HG02642 (cell line): ENCODE results near the gene LLGL1.

ENCODE experiments used
- ATAC-seq: cut with Tn5 transposase; IDR thresholded peaks from one replicate; pipeline ENCODE4 v1.9.1; 2021; ENCODE audit warnings: mild to moderate bottlenecking; ENCODE audit not compliant: unreplicated experiment, poor library complexity

The LLGL1 gene

GRCh38 chr17:18228176-18228682, 2.8 kb downstream of the LLGL1 start:
- ATAC-seq: no peak

GRCh38 chr17:18229254-18229653, 3.8 kb downstream of the LLGL1 start:
- no peak for ATAC-seq

- ATAC-seq: no peak
These were observed 4.3 kb downstream of the LLGL1 start for GRCh38 chr17:18229771-18230170.

- no peak for ATAC-seq
These were observed 5.1 kb downstream of the LLGL1 start for GRCh38 chr17:18230288-18231141.

- ATAC-seq: no peak
These were observed 5.7 kb downstream of the LLGL1 start for GRCh38 chr17:18231164-18231563.

- ATAC-seq: no peak
These were observed 8.5 kb downstream of the LLGL1 start for GRCh38 chr17:18233803-18234518.

GRCh38 chr17:18234853-18235380, 9.5 kb downstream of the LLGL1 start:
- no peak for ATAC-seq

- ATAC-seq: no peak
These were observed 10.4 kb downstream of the LLGL1 start for GRCh38 chr17:18235743-18236256.

GRCh38 chr17:18236494-18236893, 11.1 kb downstream of the LLGL1 start:
- no peak for ATAC-seq

GRCh38 chr17:18237461-18237860, 12.0 kb downstream of the LLGL1 start:
- no peak for ATAC-seq

- no peak for ATAC-seq
These were observed 12.9 kb downstream of the LLGL1 start for GRCh38 chr17:18238299-18238698.

- ATAC-seq: no peak
These were observed 15.0 kb downstream of the LLGL1 start for GRCh38 chr17:18240449-18240848.

- no peak for ATAC-seq
These were observed 15.9 kb downstream of the LLGL1 start for GRCh38 chr17:18241229-18241871.

GRCh38 chr17:18245038-18245776, 19.8 kb downstream of the LLGL1 start:
- ATAC-seq: no peak

GRCh38 chr17:18246109-18246725, 20.8 kb downstream of the LLGL1 start:
- no peak for ATAC-seq

GRCh38 chr17:18246880-18247612, 21.6 kb downstream of the LLGL1 start:
- no peak for ATAC-seq

- ATAC-seq: no peak
These were observed 22.2 kb downstream of the LLGL1 start for GRCh38 chr17:18247613-18248001.

GRCh38 chr17:18248300-18248731, 22.9 kb downstream of the LLGL1 start:
- ATAC-seq: no peak

GRCh38 chr17:18248811-18249210, 23.4 kb downstream of the LLGL1 start:
- ATAC-seq: no peak
